ENCODE results near the gene PLEKHM2.

The PLEKHM2 gene

GRCh38 chr1:15762546-15762945, 78.4 kb downstream of the PLEKHM2 start:
- DNase-seq: no peak

- no peak for DNase-seq
These were observed 80.2 kb downstream of the PLEKHM2 start for GRCh38 chr1:15764269-15764764.

- no peak for DNase-seq
These were observed 80.8 kb downstream of the PLEKHM2 start for GRCh38 chr1:15764890-15765289.

GRCh38 chr1:15765495-15766194, 81.5 kb downstream of the PLEKHM2 start:
- DNase-seq: peak; percentile 48

GRCh38 chr1:15767941-15768340, 83.8 kb downstream of the PLEKHM2 start:
- no peak for DNase-seq

- DNase-seq: no peak
These were observed 84.3 kb downstream of the PLEKHM2 start for GRCh38 chr1:15768388-15768787.

- no peak for DNase-seq
These were observed 86.3 kb downstream of the PLEKHM2 start for GRCh38 chr1:15770313-15770962.

GRCh38 chr1:15771836-15772515, 87.9 kb downstream of the PLEKHM2 start:
- no peak for DNase-seq

- DNase-seq: no peak
These were observed 91.6 kb downstream of the PLEKHM2 start for GRCh38 chr1:15775706-15776105.

GRCh38 chr1:15777909-15778707, 94.0 kb downstream of the PLEKHM2 start:
- no peak for DNase-seq

Data from fibroblast of skin of right biceps (primary cell).